GM18858 (cell line): Measurements from ENCODE around the gene ACOT13.
A peak's percentile ranks its signal among the peaks of the same experiment; 100 is the strongest.
"Not testable (repeated sequence)": the region's sequence is repeated elsewhere in the genome, so short reads cannot be mapped to it uniquely, and the experiment has no call there.

Experiments used
- ATAC-seq: cut with Tn5 transposase; IDR thresholded peaks from one replicate; pipeline ENCODE4 v1.9.1; 2021; ENCODE audit not compliant: unreplicated experiment

Gene ACOT13

GRCh38 chr6:24720604-24721460, 54.0 kb downstream of the ACOT13 start:
- peak; percentile 70 for ATAC-seq

GRCh38 chr6:24721461-24722215, 54.8 kb downstream of the ACOT13 start:
- ATAC-seq: peak; percentile 18

GRCh38 chr6:24723270-24723669, 56.4 kb downstream of the ACOT13 start:
- no peak for ATAC-seq

- not testable (repeated sequence) for ATAC-seq
Observed at GRCh38 chr6:24730653-24731052, 63.8 kb downstream of the ACOT13 start.

GRCh38 chr6:24731456-24732134, 64.7 kb downstream of the ACOT13 start:
- ATAC-seq: not testable (repeated sequence)

- no peak for ATAC-seq
Observed at GRCh38 chr6:24734166-24734565, 67.3 kb downstream of the ACOT13 start.

GRCh38 chr6:24734710-24735109, 67.8 kb downstream of the ACOT13 start:
- ATAC-seq: not testable (repeated sequence)

- ATAC-seq: no peak
Observed at GRCh38 chr6:24738741-24739140, 71.9 kb downstream of the ACOT13 start.

GRCh38 chr6:24740861-24741260, 74.0 kb downstream of the ACOT13 start:
- no peak for ATAC-seq

GRCh38 chr6:24742216-24742738, 75.4 kb downstream of the ACOT13 start:
- ATAC-seq: no peak

GRCh38 chr6:24743265-24743943, 76.5 kb downstream of the ACOT13 start:
- peak; percentile 74 for ATAC-seq

- ATAC-seq: peak; percentile 38
Observed at GRCh38 chr6:24743944-24744335, 77.1 kb downstream of the ACOT13 start.

GRCh38 chr6:24744911-24745310, 78.0 kb downstream of the ACOT13 start:
- ATAC-seq: no peak

GRCh38 chr6:24749297-24749696, 82.4 kb downstream of the ACOT13 start:
- no peak for ATAC-seq

GRCh38 chr6:24750878-24751277, 84.0 kb downstream of the ACOT13 start:
- not testable (repeated sequence) for ATAC-seq

GRCh38 chr6:24752503-24752902, 85.6 kb downstream of the ACOT13 start:
- no peak for ATAC-seq

GRCh38 chr6:24752917-24753492, 86.1 kb downstream of the ACOT13 start:
- no peak for ATAC-seq

GRCh38 chr6:24753545-24753944, 86.7 kb downstream of the ACOT13 start:
- ATAC-seq: no peak

GRCh38 chr6:24754378-24754777, 87.5 kb downstream of the ACOT13 start:
- ATAC-seq: not testable (repeated sequence)
